GM23338 (cell line): Measurements from ENCODE around the gene IDH2. TPM values are rescaled to one million over a fixed set of nuclear protein-coding genes. Genes with fewer than 3 reads are reported as not detected.

Source experiments
- ATAC-seq: fragments of 200-7000 bp; cut with Tn5 transposase; 3 replicates; pipeline ENCODE4 v1.9.1; 2020
- DNase-seq: peaks from one replicate; pipeline ENCODE4 v3.0.0-alpha.2; 2015; ENCODE audit warnings: low spot score
- H2AFZ ChIP-seq: fragments of 200-600 bp; sonication (generic); 2 replicates; pipeline ENCODE4 v1.8.0; 2016; ENCODE audit warnings: antibody characterized with exemption, mild to moderate bottlenecking, moderate library complexity
- H3F3A ChIP-seq: fragments of 200-600 bp; sonication (generic); replicated peaks from 2 replicates; pipeline ENCODE4 v1.8.0; 2017; ENCODE audit warnings: antibody characterized with exemption, mixed run types, low read depth
- H3K27ac ChIP-seq: fragments of 200-600 bp; sonication (generic); 2 replicates; pipeline ENCODE4 v1.6.1; 2016; ENCODE audit warnings: low read depth
- H3K27me3 ChIP-seq: fragments of 200-600 bp; sonication (generic); 2 replicates; pipeline ENCODE4 v1.8.0; 2016; ENCODE audit warnings: mild to moderate bottlenecking, mixed run types, moderate library complexity; ENCODE audit not compliant: insufficient read depth
- H3K36me3 ChIP-seq: fragments of 200-600 bp; sonication (generic); 2 replicates; pipeline ENCODE4 v1.8.0; 2016; ENCODE audit warnings: mild to moderate bottlenecking; ENCODE audit not compliant: insufficient read depth
- H3K4me1 ChIP-seq: fragments of 200-600 bp; sonication (generic); 2 replicates; pipeline ENCODE4 v1.8.0; 2016; ENCODE audit warnings: mild to moderate bottlenecking, moderate library complexity; ENCODE audit not compliant: insufficient read depth
- H3K4me2 ChIP-seq: fragments of 200-600 bp; sonication (generic); 2 replicates; pipeline ENCODE4 v1.7.1; 2017; ENCODE audit warnings: mixed run types
- H3K4me3 ChIP-seq: fragments of 200-600 bp; sonication (generic); 2 replicates; pipeline ENCODE4 v1.6.1; 2016; ENCODE audit warnings: mixed run types
- H3K79me2 ChIP-seq: fragments of 200-600 bp; sonication (generic); replicated peaks from 2 replicates; pipeline ENCODE4 v1.8.0; 2017; ENCODE audit warnings: mild to moderate bottlenecking; ENCODE audit not compliant: insufficient read depth
- H3K9me2 ChIP-seq: fragments of 200-600 bp; sonication (generic); 2 replicates; pipeline ENCODE4 v1.8.0; 2017; ENCODE audit not compliant: insufficient read depth
- H4K20me1 ChIP-seq: fragments of 200-600 bp; sonication (generic); replicated peaks from 2 replicates; pipeline ENCODE4 v1.8.0; 2017; ENCODE audit warnings: mild to moderate bottlenecking; ENCODE audit not compliant: insufficient read depth
- H3K27ac Mint-ChIP-seq: 2 replicates; pipeline ENCODE4 v1.8.0; 2020; ENCODE audit warnings: inconsistent platforms, mild to moderate bottlenecking, moderate library complexity, mixed read lengths
- H3K27me3 Mint-ChIP-seq: 3 replicates; pipeline ENCODE4 v1.8.0; 2022; ENCODE audit warnings: low read depth, mild to moderate bottlenecking, moderate library complexity, mixed read lengths, inconsistent platforms; ENCODE audit not compliant: insufficient read depth, poor library complexity
- H3K36me3 Mint-ChIP-seq: 3 replicates; pipeline ENCODE4 v1.8.0; 2021; ENCODE audit warnings: low read depth, mild to moderate bottlenecking, inconsistent platforms, moderate library complexity, mixed read lengths
- H3K4me1 Mint-ChIP-seq: 3 replicates; pipeline ENCODE4 v1.8.0; 2020; ENCODE audit warnings: mild to moderate bottlenecking, inconsistent platforms, mixed read lengths
- H3K4me3 Mint-ChIP-seq: 3 replicates; pipeline ENCODE4 v1.8.0; 2021; ENCODE audit warnings: moderate library complexity, mild to moderate bottlenecking, inconsistent platforms, mixed read lengths
- H3K9me3 Mint-ChIP-seq: 3 replicates; pipeline ENCODE4 v1.8.0; 2020; ENCODE audit warnings: moderate library complexity, mild to moderate bottlenecking, inconsistent platforms, mixed read lengths
- CREB1 ChIP-seq: fragments of 250-450 bp; sonication (Bioruptor Pico); IDR thresholded peaks from 2 replicates; pipeline ENCODE4 v1.5.0; 2020; ENCODE audit warnings: low read depth, mild to moderate bottlenecking, moderate library complexity
- CTCF ChIP-seq, 2 experiments: fragments of 200-600 bp in 1 of 2; sonication (generic) in 1 of 2; conservative IDR thresholded peaks; 2 replicates each; pipeline versions ENCODE4 v1.5.1 to v1.6.1; 2016 to 2017; ENCODE audit warnings: antibody characterized with exemption in 2 of 2, low read depth in 2 of 2, mild to moderate bottlenecking in 2 of 2, moderate library complexity in 1 of 2
- ETS1 ChIP-seq: IDR thresholded peaks from 2 replicates; pipeline ENCODE4 v1.6.1; 2016; ENCODE audit warnings: antibody characterized with exemption
- EZH2 ChIP-seq: fragments of 200-600 bp; sonication (generic); IDR thresholded peaks from one replicate; pipeline ENCODE4 v1.8.0; 2017; ENCODE audit warnings: antibody characterized with exemption, mild to moderate bottlenecking, low read depth; ENCODE audit not compliant: unreplicated experiment
- EZH2phosphoT487 ChIP-seq: fragments of 200-600 bp; sonication (generic); IDR thresholded peaks from one replicate; pipeline ENCODE4 v1.8.1; 2018; ENCODE audit warnings: antibody characterized with exemption; ENCODE audit not compliant: unreplicated experiment
- JUNB ChIP-seq: IDR thresholded peaks from one replicate; pipeline ENCODE4 v1.6.1; 2016; ENCODE audit warnings: antibody characterized with exemption; ENCODE audit not compliant: unreplicated experiment
- NANOG ChIP-seq: IDR thresholded peaks from 2 replicates; pipeline ENCODE4 v1.6.1; 2016; ENCODE audit warnings: antibody characterized with exemption, borderline replicate concordance
- POLR2AphosphoS5 ChIP-seq: IDR thresholded peaks from 2 replicates; pipeline ENCODE4 v1.6.1; 2016; ENCODE audit warnings: antibody characterized with exemption, low read depth
- REST ChIP-seq: IDR thresholded peaks from one replicate; pipeline ENCODE4 v1.6.1; 2018; ENCODE audit warnings: antibody characterized with exemption; ENCODE audit not compliant: unreplicated experiment
- STAT1 ChIP-seq: IDR thresholded peaks from one replicate; pipeline ENCODE4 v1.6.1; 2016; ENCODE audit warnings: antibody characterized with exemption; ENCODE audit not compliant: unreplicated experiment
- ZNF114 ChIP-seq: fragments of 250-450 bp; sonication (Bioruptor Pico); IDR thresholded peaks from 2 replicates; pipeline ENCODE4 v1.5.0; 2020; ENCODE audit warnings: mild to moderate bottlenecking, moderate library complexity
- ZNF331 ChIP-seq: fragments of 250-450 bp; sonication (Bioruptor Pico); IDR thresholded peaks from 2 replicates; pipeline ENCODE4 v1.5.0; 2020; ENCODE audit warnings: low read depth, mild to moderate bottlenecking, moderate library complexity
- ZNF462 ChIP-seq: fragments of 250-450 bp; sonication (Bioruptor Pico); IDR thresholded peaks from 2 replicates; pipeline ENCODE4 v1.5.0; 2020; ENCODE audit warnings: mild to moderate bottlenecking, moderate library complexity
- polyA plus RNA-seq: library from polyadenylated mRNA; unstranded; fragments of >200 nt; fragmentation: Nextera tagmentation; extraction: Ambion mirVana; gene quantifications from 2 replicates; pipeline ENCODE4 v1.2.1, GENCODE V29; 2016
- total RNA-seq: library from RNA; depleted of rRNA; stranded (reverse); fragments of >200 nt; shearing (Covaris generic); gene quantifications from 2 replicates; pipeline ENCODE4 v1.2.3, GENCODE V29; 2014

The IDH2 gene
- total and polyA plus RNA-seq, 2 experiments from 2014 or later = 54.9 to 64.0 TPM

- no peaks in the 10 kb centered on the region for H3K9me3 Mint-ChIP-seq
- H3K4me3 Mint-ChIP-seq = no peak overlapping the region
- Histone ChIP-seq H3K79me2 (no peaks in the 10 kb centered on the region), H3K27ac (no peak overlapping the region), H4K20me1 (no peaks in the 10 kb centered on the region), H3K36me3 (no peaks in the 10 kb centered on the region), H2AFZ (no peak overlapping the region), H3K27me3 (no peaks in the 10 kb centered on the region), H3K9me2 (no peaks in the 10 kb centered on the region), H3K4me1 (peaks cover 13% of the 10 kb centered on the region), H3K4me3 (no peak overlapping the region), H3F3A (no peaks in the 10 kb centered on the region; the same call in 1 of the 2 replicates), H3K4me2 (no peak overlapping the region)
- TF ChIP-seq CTCF (conservative IDR thresholded peaks at IDR 0.05; ENCODE audit: low read depth in 2 of 2) (no peak), ZNF114 (CRISPR knock-in tag) (no peak), STAT1 (no peak), REST (no peak), ZNF462 (CRISPR knock-in tag) (no peak), JUNB (no peak), ETS1 (no peak), ZNF331 (CRISPR knock-in tag) (no peak), POLR2AphosphoS5 (no peak), CREB1 (CRISPR knock-in tag) (no peak), NANOG (no peak), EZH2 (no peak), EZH2phosphoT487 (no peak)
- DNase-seq (no peak), ATAC-seq (no peak)
- H3K27me3 Mint-ChIP-seq = peaks cover 14% of the 10 kb centered on the region
- peaks cover 48% of the 10 kb centered on the region for H3K4me1 Mint-ChIP-seq
- H3K36me3 Mint-ChIP-seq = no peaks in the 10 kb centered on the region; the same call in 2 of the 3 replicates
- no peak overlapping the region for H3K27ac Mint-ChIP-seq
These were observed 47.1 kb downstream of the IDH2 start for GRCh38 chr15:90055182-90055581.
